ENCODE measurements around the gene ZFYVE16. TPM values are rescaled to one million over a fixed set of nuclear protein-coding genes. Genes with fewer than 3 reads are reported as not detected.

Gene ZFYVE16
- total RNA-seq (2021) (51.2 and 65.7 TPM in 2 replicates), Bru-seq, nascent RNA (percentile 85 among the genes with signal in this experiment), BruChase-seq, experiment 1, labeled RNA remaining after a 2-hour chase (percentile 89 among the genes with signal in this experiment), BruChase-seq, experiment 2, labeled RNA remaining after a 6-hour chase (percentile 87 among the genes with signal in this experiment)
- long read RNA-seq, full-length matches to known transcripts = 17 of 26 reads
- long read RNA-seq, partial matches to known transcripts = 5 of 26 reads
- long read RNA-seq, other reads (novel, unspliced or antisense) = 4 of 26 reads

DNA sequence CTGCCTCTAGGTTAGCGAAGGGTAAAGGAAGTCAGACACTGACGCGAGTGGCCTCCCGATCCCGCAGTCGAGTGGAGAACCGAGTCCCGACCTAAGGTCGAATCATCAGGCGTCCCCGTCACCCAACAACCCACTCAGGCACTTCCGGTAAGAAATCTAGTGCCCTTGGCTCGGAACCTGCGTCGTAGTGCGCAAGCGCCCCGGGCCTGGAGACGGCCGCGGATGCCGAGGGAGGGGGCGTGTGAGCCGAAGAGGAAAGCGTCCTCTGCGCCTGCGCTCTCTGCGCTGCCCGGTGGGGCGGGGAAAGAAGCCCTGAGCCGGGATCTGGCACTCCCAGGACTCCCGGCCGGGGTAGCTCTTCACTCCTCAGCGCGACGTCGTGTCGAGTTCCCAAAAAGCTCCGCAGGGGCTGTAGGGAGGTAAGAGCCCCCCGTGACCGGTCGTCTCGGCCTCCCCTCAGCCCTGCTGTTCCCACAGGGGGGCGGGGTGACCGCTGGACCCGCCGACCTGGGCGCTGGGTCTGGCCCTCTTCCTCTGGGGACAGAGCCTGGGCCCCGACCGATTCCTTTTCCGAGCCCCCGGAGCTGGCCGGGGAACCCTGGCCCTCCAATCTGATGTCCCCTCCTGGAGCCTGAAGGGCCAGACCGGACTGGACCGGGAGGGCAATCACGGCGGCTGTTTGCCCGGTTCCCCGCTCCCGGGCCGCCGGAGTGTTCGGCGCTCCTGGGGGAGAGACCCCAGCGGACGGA, at the start of gene ZFYVE16:
Gene ZFYVE16 (plus strand): TSS at position 330 of the 749 bp plus-strand sequence. CDS start 26,084 bp downstream, outside the sequence.
- ChIA-PET CTCF (interaction anchor here (0.6 kb wide), 1 partner anchor 100 kb away, joined by 3 read pairs; no protein-coding TSS in a partner anchor), POLR2A (ENCODE audit: low non-redundant PET) (no interaction called here)
- Histone ChIP-seq H3K27me3 (replicated peaks; ENCODE audit: insufficient read depth, low read depth, low read length, poor library complexity) (no peaks in the 10 kb centered on the region), H3K4me3 (ENCODE audit: low read depth, low read length, poor library complexity, severe bottlenecking) (peak within 1 kb of the TSS; percentile 94), H3K9me3 (ENCODE audit: low read depth, low read length, poor library complexity, severe bottlenecking) (no peaks in the 10 kb centered on the region), H3K4me1 (ENCODE audit: insufficient read depth, low read length, poor library complexity, severe bottlenecking) (peaks cover 6% of the 10 kb centered on the region), H3K27ac (ENCODE audit: low read depth, low read length, poor library complexity, severe bottlenecking) (peak within 1 kb of the TSS; percentile 94), H3K36me3 (ENCODE audit: insufficient read depth, low read length, poor library complexity, severe bottlenecking) (no peaks in the 10 kb centered on the region)
- peak; percentile 99 for DNase-seq (ENCODE audit: low spot score)
- no TSS peak for BruUV-seq (replicated peaks)
- TF ChIP-seq, protein P1, sequence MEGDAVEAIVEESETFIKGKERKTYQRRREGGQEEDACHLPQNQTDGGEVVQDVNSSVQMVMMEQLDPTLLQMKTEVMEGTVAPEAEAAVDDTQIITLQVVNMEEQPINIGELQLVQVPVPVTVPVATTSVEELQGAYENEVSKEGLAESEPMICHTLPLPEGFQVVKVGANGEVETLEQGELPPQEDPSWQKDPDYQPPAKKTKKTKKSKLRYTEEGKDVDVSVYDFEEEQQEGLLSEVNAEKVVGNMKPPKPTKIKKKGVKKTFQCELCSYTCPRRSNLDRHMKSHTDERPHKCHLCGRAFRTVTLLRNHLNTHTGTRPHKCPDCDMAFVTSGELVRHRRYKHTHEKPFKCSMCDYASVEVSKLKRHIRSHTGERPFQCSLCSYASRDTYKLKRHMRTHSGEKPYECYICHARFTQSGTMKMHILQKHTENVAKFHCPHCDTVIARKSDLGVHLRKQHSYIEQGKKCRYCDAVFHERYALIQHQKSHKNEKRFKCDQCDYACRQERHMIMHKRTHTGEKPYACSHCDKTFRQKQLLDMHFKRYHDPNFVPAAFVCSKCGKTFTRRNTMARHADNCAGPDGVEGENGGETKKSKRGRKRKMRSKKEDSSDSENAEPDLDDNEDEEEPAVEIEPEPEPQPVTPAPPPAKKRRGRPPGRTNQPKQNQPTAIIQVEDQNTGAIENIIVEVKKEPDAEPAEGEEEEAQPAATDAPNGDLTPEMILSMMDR (conservative IDR thresholded peaks at IDR 0.05; ENCODE audit: low read depth, low read length) = peak; percentile 42
- TF ChIP-seq EZH2 (IDR thresholded peaks at IDR 0.05; ENCODE audit: borderline replicate concordance, low read depth, low read length, poor library complexity, severe bottlenecking) = no peak
- intact Hi-C loops (cut with micrococcal nuclease; ENCODE audit: unreplicated experiment) = no loop called here

DNA sequence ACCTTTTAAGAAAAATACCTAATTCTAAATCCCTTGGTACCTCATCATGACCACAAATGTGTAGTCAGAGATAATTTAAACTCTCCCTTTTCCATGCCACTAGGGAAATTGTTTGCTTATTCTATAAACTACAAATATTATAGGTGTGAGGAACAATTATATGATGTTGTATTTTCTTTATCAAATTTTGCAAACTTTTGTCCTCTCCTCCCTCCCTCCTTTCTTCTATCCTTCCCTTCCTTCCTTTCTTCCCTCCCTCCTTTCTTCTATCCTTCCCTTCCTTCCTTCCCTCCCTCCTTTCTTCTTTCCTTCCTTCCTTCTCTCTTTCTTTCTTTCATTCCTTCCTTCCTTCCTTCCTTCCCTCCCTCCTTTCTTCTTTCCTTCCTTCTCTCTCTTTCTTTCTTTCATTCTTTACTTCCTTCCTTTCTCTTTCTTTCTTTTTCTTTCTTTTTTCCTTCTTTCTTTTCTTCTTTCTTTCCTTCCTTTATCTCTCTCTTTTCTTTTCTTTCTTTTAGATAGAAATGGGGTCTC, 46.9 kb upstream of the ZFYVE16 start:
- Histone ChIP-seq H3K4me1 (ENCODE audit: insufficient read depth, low read length, poor library complexity, severe bottlenecking) (no peaks in the 10 kb centered on the region), H3K27ac (ENCODE audit: low read depth, low read length, poor library complexity, severe bottlenecking) (no peak overlapping the region), H3K9me3 (ENCODE audit: low read depth, low read length, poor library complexity, severe bottlenecking) (no peaks in the 10 kb centered on the region), H3K4me3 (ENCODE audit: low read depth, low read length, poor library complexity, severe bottlenecking) (no peak overlapping the region), H3K36me3 (ENCODE audit: insufficient read depth, low read length, poor library complexity, severe bottlenecking) (no peaks in the 10 kb centered on the region), H3K27me3 (replicated peaks; ENCODE audit: insufficient read depth, low read depth, low read length, poor library complexity) (no peaks in the 10 kb centered on the region)
- intact Hi-C loops (cut with micrococcal nuclease; ENCODE audit: unreplicated experiment) = no loop called here
- CTCF ChIA-PET = no interaction called here
- BruUV-seq (replicated peaks) = no TSS peak
- DNase-seq (ENCODE audit: low spot score) = no peak
- TF ChIP-seq, protein P1 (conservative IDR thresholded peaks at IDR 0.05; ENCODE audit: low read depth, low read length) = no peak
- TF ChIP-seq EZH2 (IDR thresholded peaks at IDR 0.05; ENCODE audit: borderline replicate concordance, low read depth, low read length, poor library complexity, severe bottlenecking) = no peak
- POLR2A ChIA-PET (ENCODE audit: low non-redundant PET) = no interaction called here

DNA sequence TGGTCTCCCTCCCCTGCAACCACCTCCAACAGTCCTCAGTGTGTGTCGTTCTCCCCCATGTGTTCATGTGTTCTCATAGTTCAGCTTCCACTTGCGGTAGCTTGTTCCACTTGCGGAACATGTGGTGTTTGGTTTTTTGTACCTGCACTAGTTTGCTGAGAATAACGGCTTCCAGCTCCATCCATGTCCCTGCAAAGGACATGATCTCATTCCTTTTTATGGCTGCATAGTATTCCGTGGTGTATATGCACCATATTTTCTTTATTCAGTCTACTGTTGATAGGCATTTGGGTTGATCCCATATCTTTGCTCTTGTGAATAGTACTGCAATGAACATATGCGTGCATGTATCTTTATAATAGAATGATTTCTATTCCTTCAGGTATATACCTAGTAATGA, 43.0 kb upstream of the ZFYVE16 start:
- Histone ChIP-seq H3K9me3 (ENCODE audit: low read depth, low read length, poor library complexity, severe bottlenecking) (no peaks in the 10 kb centered on the region), H3K4me1 (ENCODE audit: insufficient read depth, low read length, poor library complexity, severe bottlenecking) (no peaks in the 10 kb centered on the region), H3K27me3 (replicated peaks; ENCODE audit: insufficient read depth, low read depth, low read length, poor library complexity) (no peaks in the 10 kb centered on the region), H3K36me3 (ENCODE audit: insufficient read depth, low read length, poor library complexity, severe bottlenecking) (no peaks in the 10 kb centered on the region), H3K27ac (ENCODE audit: low read depth, low read length, poor library complexity, severe bottlenecking) (no peak overlapping the region), H3K4me3 (ENCODE audit: low read depth, low read length, poor library complexity, severe bottlenecking) (no peak overlapping the region)
- no TSS peak for BruUV-seq (replicated peaks)
- POLR2A ChIA-PET (ENCODE audit: low non-redundant PET) = no interaction called here
- CTCF ChIA-PET = no interaction called here
- no peak for TF ChIP-seq EZH2 (IDR thresholded peaks at IDR 0.05; ENCODE audit: borderline replicate concordance, low read depth, low read length, poor library complexity, severe bottlenecking)
- TF ChIP-seq, protein P1 (conservative IDR thresholded peaks at IDR 0.05; ENCODE audit: low read depth, low read length) = no peak
- intact Hi-C loops (cut with micrococcal nuclease; ENCODE audit: unreplicated experiment) = no loop called here
- no peak for DNase-seq (ENCODE audit: low spot score)
